ENCODE measurements around the gene ZGPAT.
"Not testable (repeated sequence)": the region's sequence is repeated elsewhere in the genome, so short reads cannot be mapped to it uniquely, and the experiment has no call there.

The ZGPAT gene, protein sequence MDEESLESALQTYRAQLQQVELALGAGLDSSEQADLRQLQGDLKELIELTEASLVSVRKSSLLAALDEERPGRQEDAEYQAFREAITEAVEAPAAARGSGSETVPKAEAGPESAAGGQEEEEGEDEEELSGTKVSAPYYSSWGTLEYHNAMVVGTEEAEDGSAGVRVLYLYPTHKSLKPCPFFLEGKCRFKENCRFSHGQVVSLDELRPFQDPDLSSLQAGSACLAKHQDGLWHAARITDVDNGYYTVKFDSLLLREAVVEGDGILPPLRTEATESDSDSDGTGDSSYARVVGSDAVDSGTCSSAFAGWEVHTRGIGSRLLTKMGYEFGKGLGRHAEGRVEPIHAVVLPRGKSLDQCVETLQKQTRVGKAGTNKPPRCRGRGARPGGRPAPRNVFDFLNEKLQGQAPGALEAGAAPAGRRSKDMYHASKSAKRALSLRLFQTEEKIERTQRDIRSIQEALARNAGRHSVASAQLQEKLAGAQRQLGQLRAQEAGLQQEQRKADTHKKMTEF

DNA sequence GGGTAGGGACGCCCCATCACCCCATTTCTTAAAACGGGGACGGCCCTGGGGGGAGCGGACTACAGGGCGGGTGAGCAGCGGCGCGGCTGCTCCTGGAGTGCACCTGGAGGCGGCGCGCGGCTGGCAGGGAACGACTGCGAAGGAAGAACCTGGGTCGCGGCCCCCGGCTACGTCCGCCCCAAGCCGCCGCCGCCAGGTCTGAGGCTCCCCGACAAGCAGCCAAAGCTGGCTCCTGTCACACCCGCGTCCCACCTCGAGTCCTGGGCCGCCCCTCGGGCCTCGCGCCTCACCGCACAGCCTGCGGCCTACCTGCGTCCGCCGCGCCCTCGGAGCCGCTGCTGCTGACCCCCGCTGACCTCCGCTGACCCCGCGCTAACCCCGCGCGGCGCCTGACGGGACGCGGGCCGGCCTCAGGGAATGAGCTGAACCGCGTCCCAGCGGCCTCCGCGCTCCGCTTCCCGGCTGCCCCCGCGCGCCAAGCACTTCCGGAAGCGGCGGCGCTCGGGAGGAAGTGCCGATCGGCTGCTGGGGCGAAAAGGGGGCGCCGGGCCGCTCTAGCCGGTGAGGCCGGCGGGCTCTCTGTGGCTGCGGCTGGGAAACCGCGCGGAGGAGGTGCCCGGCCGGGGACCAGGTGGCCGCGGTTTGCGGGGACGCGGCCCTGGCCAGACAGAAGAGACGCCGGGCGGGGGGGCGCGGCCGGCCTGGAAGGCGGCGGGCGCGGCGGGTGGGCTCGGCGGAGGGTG is at the start of gene ZGPAT, which contains the start of gene ARFRP1:
ZGPAT (plus strand) TSS at position 482 of the 743 bp plus-strand sequence. CDS start 542 bp downstream, outside the sequence.
ARFRP1 (minus strand) TSS at position 419 of the 743 bp plus-strand sequence. CDS start 885 bp downstream, outside the sequence.
- DNase-seq = peak; percentile 92

DNA sequence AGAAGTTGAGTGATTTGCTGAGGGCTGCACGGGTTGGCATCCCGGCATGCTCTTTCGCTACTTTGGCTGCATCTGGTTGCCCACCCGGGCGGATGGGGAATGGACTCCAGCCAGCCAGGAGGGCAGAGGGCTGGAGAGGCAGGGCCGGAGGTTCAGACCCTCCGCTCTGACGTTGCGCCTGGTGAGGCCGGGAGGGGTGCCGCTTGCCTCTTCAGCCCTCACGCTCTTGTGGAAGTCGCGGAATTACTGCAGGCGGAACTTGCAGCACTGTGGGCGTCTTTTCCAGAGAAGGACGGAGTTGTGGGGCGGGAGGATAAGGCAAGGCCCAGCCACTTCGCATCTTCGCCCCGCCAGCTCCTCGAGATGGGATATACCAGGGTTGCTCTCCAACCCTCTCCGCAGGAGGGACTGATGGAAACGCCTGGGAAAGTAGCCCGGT is 49.1 kb upstream of the ZGPAT start:
- peak; percentile 57 for DNase-seq

DNA sequence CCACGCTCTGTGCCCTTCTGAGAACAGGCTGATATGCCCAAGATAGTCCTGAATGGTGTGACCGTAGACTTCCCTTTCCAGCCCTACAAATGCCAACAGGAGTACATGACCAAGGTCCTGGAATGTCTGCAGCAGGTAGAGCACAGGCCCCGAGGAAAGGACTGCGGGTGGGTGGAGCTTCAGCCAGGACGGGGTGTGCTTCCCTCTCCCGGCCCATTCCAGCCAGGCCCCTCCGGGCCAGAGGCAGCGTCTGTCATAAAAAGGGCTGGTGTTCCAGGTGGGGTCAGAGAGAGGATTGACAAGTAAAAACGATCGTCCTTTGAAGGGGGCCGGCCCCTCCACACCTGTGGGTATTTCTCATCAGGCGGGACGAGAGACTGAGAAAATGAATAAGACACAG is 48.5 kb upstream of the ZGPAT start:
- DNase-seq = no peak

DNA sequence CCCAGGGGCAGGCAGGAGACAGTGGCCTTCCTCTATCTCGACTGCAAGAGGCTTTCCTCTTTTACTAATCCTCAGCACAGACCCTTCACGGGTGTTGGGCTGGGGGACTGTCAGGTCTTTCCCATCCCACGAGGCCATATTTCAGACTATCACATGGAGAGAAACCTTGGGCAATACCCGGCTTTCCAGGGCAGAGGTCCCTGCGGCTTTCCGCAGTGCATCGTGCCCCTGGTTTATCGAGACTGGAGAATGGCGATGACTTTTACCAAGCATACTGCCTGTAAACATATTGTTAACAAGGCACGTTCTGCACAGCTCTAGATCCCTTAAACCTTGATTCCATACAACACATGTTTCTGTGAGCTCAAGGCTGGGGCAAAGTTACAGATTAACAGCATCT is 47.7 kb upstream of the ZGPAT start:
- not testable (repeated sequence) for DNase-seq

DNA sequence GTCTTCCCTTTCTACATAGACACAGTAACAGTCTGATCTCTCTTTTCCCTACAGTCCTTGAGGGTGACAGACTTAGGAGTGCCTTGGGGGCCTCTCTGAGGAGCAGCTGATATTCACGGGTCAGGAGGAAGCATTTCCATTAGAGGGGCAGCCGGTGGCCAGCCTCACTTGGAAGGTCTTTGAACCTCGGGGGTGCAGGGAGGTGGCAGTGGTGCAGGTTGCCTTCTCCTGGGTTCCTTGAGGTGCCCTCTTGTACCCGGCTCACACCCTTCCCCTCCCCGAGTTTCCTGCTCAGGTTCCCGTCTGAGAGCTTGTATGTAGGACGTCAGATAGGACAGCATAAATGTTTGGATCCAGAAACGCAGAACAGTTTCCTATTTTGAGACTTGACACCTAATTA is 47.2 kb upstream of the ZGPAT start:
- DNase-seq = no peak

DNA sequence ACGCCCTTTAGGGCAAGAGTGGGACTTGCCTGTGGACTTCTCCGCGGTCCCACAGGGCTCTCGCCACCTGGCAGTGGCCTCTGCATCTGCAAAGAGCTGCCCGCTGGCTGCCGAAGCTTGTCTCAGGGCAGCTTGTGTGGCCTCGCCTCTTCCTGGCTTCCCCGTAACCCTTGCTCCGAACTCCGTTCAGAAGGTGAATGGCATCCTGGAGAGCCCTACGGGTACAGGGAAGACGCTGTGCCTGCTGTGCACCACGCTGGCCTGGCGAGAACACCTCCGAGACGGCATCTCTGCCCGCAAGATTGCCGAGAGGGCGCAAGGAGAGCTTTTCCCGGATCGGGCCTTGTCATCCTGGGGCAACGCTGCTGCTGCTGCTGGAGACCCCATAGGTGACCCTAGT is 46.7 kb upstream of the ZGPAT start:
- no peak for DNase-seq

DNA sequence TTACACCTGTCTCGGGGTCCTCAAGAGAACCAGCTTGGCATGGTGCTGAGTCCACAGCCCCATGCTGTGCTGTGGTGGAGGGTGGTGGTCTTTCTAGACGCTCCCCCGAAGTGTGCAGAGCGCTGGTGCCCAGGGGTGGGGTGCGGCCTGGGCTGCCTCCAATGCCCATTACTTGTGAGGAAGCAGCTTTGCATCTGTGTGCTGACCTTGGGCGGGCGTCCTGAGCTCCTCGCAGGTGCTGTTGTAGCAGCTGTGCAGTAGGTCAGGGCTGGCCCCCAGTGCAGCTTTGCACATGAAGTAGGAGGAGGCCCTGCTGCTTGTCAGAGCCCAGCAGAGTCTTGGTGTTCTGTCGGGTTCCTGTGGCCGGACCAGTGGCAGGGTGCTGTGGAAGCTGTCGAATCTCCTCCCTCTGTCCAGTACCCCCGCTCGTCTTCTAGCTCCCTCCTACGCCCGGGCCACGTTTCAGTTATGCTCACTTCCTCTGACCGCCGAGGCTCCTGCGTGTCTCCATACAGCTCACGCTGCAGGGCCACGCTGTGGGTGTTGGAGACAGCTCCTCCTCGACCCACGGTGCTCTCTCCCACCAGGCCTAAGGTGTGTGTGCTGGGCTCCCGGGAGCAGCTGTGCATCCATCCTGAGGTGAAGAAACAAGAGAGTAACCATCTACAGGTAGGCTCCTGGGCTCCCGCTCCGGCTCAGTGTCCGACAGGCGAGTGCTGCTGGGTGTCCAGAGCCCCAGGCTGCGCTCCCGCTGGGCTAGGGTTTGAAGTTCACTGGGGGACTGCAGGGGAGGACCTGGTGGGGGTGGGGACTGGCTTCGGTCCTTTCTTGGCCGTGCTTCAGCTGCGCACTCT is 45.7 kb upstream of the ZGPAT start:
- DNase-seq = no peak

DNA sequence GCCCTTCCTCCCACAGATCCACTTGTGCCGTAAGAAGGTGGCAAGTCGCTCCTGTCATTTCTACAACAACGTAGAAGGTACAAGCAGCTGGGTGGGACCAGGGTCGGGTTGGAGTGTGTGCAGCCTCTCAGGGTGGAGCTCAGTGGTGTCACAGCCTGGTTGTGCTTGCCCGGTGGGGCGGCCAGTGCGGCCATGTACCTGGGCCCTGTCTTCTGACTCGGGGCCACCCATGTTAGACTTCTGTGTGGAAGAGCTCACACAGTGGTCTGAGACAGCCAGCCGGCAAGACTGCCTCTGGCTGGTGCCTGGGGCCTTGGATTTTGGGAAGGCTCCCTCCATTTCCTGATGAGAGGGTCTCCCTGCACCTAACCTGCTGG is 45.0 kb upstream of the ZGPAT start:
- DNase-seq = no peak

DNA sequence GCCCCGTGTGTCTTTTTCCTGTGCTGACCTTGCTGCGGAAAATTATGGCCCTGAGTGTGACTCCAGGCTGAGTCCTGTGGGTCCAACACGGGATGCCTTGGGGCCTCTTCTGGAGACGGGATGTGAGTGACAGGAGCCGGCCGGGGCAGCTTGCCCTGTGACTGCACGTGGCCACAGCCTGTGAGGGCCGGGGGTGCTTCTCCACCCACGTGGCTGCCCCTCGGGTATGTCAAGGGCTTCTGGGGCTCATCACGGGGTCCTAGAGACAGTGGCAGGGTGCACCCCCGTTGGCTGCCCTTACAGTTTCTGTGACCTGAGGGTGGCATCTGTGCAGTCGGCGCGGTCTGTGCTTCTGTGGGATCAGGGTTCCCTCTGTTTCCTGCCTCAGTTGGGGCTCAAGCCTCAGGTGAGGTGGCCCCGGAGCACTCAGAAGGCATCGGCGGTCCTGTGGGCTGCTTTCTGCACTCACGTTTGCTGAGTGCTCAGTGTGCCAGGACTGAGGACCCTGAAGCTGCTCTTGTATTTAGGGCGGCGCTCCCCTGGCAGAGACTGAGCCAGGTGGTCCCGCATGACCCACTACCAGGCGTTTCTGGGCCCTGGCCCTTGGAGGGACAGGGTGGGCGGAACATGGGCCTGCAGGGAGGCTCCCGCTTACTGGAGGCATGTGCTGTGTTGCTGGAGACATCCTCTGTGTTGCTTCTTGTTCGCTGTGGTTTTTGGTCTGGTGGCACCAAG is 44.3 kb upstream of the ZGPAT start:
- no peak for DNase-seq

DNA sequence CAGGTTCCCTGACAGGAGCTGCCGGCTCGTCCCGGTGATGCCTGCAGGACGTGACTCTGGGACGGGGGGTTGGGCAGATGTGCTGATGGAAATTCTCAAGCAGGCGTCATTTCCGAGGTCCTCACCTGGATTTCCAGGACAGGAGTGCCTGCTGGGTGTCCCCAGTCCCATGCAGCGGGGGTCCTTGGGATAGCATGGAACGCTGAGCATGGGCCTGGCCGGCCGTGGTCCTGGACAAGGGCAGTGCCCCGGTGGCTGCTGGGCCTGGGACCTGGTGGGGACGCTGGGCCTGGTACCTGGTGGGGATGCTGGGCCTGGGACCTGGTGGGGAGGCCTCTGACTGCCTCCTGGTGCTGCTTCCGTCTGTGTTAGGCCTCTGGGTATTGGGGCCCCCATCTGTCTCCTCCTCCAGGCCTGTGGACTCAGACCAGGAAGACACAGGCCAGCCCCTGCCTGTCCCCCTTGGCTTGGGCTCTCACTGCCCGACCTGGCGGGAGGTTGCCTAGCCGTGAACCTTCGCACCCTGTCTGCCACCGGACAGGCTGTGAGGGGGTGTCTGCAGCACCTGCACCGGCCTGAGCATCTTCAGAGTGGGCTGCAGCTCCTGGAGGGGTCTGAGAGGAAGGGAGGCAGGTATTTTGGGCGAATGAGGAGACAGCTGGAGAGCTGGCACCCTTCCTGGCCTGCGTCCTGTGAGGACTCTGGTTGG is 43.5 kb upstream of the ZGPAT start:
- no peak for DNase-seq

DNA sequence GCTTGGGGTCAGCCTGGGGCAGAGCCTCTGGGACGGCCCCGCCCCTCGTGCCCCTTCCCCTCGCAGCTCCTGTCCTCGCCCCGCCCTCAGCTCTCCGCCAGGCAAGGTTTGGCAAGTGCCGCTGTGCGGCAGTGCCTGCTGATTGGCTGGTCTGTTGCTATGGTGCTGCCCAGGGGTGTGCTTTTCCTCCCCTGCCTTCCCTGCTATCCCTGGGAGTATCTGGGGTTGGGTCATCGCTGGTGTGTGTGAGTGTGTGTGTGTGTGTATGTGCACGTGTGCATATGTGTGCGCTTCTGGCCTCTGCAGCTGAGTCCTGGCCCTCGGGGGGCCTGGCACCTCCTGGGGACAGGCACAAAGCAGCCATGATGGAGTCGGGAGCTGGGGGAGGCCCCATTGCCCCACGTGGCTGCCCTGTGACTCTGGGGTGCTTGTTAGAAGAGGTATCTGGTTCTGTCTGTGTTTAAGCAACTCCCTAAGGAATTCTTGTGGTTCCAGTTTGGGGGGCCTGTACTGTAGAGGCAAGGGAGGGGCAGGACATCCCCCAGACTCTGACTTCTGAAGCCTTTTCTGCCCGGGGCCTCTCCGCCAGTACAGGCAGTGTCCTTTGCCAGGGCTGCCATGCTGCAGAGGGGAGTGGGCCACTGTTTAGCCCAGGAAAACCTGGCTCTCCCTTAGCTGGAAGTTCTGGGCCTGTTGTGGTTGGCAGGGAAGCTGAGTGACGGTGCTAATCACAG is 42.8 kb upstream of the ZGPAT start:
- DNase-seq = no peak

DNA sequence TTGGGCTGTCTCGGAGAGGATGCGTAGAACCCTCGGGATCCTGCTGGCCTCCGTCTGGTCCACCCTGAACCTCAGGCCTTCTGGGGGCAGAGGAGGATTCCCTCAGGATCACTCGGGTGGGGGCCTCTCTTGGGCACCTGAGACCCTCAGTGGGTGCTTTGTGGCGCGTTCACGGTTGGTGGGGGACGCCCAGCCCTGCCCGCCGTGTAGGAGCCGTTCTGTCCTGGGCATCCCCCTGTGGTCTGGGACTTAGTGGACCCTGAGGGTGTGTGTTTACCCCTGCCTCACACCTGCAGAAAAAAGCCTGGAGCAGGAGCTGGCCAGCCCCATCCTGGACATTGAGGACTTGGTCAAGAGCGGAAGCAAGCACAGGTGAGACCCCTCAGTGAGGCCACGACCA is 42.1 kb upstream of the ZGPAT start:
- DNase-seq = no peak

DNA sequence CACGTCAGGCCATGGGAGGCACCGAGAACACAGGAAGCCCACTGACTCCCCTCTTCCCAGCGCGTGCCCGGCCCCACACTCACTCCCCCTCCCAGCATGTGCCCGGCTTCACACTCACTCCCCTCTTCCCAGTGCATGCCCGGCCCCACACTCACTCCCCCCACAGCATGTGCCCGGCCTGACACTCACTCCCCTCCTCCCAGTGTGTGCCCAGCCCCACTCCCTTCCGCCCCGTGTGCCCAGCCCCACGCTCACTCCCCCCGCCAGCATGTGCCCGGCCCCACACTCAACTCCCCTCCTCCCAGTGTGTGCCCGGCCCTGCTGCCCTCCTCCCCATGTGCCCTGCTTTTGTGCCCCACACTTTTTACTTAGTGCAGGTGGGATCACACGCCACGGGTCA is 40.0 kb upstream of the ZGPAT start:
- no peak for DNase-seq

DNA sequence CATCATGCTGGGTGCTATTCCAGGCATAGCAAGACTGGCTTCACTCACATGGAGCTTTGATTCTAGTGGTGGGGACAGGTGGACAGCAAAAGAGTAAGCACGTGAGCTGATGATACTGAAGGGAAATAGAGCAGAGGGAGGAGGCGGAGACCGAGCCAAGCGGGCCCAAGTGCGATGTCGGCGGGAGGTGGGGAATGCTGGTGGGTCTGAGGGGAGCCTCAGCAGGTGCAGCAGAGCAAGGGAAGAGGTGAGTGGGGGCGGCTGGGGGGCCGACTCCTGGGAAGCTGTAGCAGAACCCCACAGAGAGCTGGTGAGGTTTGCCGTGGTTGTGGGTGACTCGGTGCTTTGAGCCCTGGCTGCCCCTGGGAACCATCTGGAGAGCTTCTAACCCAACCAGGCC is 39.5 kb upstream of the ZGPAT start:
- no peak for DNase-seq

DNA sequence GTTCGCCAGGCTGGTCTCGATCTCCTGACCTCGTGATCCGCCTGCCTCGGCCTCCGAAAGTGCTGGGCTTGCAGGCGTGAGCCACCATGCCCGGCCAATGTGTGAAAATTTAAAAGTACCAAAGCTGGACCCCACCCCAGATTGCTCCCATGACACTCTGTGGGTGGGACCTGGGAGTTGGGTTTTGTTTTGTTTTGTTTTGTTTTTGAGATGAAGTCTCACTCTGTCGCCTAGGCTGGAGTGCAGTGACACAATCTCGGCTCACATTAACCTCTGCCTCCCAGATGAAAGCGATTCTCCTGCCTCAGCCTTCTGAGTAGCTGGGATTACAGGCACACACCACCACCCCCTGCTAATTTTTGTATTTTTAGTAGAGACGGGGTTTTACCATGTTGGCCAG is 36.1 kb upstream of the ZGPAT start:
- DNase-seq = not testable (repeated sequence)

DNA sequence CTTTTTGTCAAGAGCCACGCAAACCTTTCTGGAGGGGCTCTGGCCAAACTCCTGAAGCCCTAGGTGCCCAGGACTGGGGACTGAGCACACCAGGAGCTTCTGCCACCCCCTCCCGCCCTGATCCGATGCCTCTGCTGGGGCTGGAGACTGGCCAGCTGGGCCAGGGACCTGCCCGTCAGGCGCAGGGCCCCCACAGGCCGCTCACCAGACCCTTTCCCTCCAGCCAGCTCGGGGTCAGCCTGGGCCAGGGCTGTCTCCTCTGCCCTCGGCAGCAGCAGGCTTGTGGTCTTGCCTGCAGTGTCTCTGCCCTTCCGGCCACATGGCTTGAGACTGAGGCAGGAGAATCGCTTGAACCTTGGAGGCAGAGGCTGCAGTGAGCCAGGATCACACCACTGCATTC is 35.2 kb upstream of the ZGPAT start:
- DNase-seq = no peak

DNA sequence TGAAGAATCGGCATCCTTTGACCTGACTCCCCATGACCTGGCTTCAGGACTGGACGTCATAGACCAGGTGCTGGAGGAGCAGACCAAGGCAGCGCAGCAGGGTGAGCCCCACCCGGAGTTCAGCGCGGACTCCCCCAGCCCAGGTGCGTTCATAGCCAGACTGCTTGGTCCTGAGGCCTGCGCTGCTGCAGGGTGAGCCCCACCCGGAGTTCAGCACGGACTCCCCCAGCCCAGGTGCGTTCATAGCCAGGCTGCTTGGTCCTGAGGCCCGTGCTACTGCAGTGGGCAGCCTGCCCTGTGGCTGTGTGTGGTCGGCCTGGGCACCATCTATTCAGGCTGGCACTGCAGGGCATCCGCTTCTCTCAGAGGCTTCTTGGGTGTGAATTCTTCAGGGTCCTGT is 33.9 kb upstream of the ZGPAT start:
- no peak for DNase-seq

DNA sequence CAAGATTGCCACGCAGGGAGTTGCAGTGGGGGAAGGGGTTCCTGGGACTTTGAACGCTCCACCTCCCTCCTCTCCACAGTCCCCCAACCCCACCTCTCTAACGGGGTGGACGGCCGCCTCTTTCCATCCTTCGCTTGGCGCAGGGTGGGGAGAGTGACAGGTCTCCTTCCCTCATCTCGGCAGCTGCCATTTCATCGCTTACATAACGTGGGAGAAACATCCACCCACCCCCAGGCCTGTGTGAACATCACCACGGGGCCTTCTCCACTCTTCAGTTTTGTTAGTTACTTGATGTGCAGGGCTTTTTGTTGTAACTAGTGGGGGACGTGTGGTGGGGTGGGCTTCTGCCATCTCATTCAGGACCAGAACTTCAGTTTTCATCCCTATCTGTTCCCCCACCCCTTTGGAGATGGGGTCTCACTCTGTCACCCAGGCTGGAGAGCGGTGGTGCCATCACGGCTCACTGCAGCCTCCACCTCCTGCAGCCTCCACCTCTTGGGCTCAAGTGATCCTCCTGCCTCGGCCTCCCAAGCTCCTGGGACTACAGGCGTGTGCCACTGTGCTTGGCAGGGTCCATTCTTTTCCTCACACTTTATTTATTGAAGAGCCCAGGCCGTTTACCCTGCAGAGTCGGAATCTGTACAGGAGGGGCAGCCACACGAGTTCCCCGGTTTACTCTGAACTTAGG is 32.0 kb upstream of the ZGPAT start:
- DNase-seq = no peak

DNA sequence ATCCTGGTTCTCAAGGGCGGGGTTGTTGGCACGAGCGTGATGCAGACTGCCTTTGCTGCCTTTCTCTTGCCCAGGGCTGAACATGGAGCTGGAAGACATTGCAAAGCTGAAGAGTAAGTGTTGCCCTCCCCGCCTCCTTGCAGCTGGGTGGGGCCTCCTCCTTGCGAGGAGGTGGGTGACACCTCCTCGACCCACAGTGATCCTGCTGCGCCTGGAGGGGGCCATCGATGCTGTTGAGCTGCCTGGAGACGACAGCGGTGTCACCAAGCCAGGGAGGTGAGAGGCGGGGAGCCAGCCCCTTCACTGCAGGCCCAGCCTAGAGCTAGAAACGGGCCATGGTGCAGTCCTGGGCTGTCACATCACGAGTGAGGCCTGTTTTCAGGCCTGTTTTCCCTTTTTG is 29.8 kb upstream of the ZGPAT start:
- no peak for DNase-seq
